H9 (cell line): ENCODE data around the gene DUSP18. TPM values are rescaled to one million over a fixed set of nuclear protein-coding genes. Genes with fewer than 3 reads are reported as not detected.

Experiments used
- DNase-seq: peaks from one replicate; pipeline ENCODE4 v3.0.0-alpha.2; 2017
- H2AFZ ChIP-seq: one replicate; pipeline ENCODE4 v1.6.1; 2013; ENCODE audit warnings: mild to moderate bottlenecking, low read length, control low read depth, moderate library complexity
- H2AK5ac ChIP-seq: 2 replicates; pipeline ENCODE4 v1.6.1; 2013; ENCODE audit warnings: low read length, control low read depth, mixed read lengths; ENCODE audit not compliant: insufficient read length
- H2BK120ac ChIP-seq: one replicate; pipeline ENCODE4 v1.6.1; 2013; ENCODE audit warnings: low read depth, mild to moderate bottlenecking, low read length, control low read depth, inconsistent platforms; ENCODE audit not compliant: poor library complexity, severe bottlenecking
- H2BK12ac ChIP-seq: 2 replicates; pipeline ENCODE4 v1.6.1; 2013; ENCODE audit warnings: low read length, control low read depth, mixed read lengths, low read depth; ENCODE audit not compliant: insufficient read length
- H2BK15ac ChIP-seq: 2 replicates; pipeline ENCODE4 v1.6.1; 2013; ENCODE audit warnings: low read depth, low read length, control low read depth
- H2BK20ac ChIP-seq: one replicate; pipeline ENCODE4 v1.6.1; 2013; ENCODE audit warnings: low read depth, mild to moderate bottlenecking, low read length, control low read depth, inconsistent platforms; ENCODE audit not compliant: poor library complexity, severe bottlenecking
- H2BK5ac ChIP-seq: 2 replicates; pipeline ENCODE4 v1.6.1; 2013; ENCODE audit warnings: low read length, control low read depth, mixed read lengths; ENCODE audit not compliant: insufficient read length
- H3K14ac ChIP-seq: 2 replicates; pipeline ENCODE4 v1.6.1; 2013; ENCODE audit warnings: low read length, control low read depth; ENCODE audit not compliant: insufficient read depth
- H3K18ac ChIP-seq: 2 replicates; pipeline ENCODE4 v1.6.1; 2013; ENCODE audit warnings: low read depth, mild to moderate bottlenecking, mixed read lengths, low read length, control low read depth; ENCODE audit not compliant: insufficient read length
- H3K23ac ChIP-seq: 2 replicates; pipeline ENCODE4 v1.6.1; 2013; ENCODE audit warnings: low read length, control low read depth, mixed read lengths, low read depth; ENCODE audit not compliant: insufficient read length
- H3K23me2 ChIP-seq: 2 replicates; pipeline ENCODE4 v1.6.1; 2013; ENCODE audit warnings: low read depth, mild to moderate bottlenecking, mixed read lengths, low read length, control low read depth; ENCODE audit not compliant: insufficient read length, poor library complexity, severe bottlenecking
- H3K27ac ChIP-seq: 2 replicates; pipeline ENCODE4 v1.5.1; 2013; ENCODE audit warnings: low read length, control low read depth, mixed read lengths, low read depth; ENCODE audit not compliant: insufficient read length
- H3K27me3 ChIP-seq: 2 replicates; pipeline ENCODE4 v1.6.1; 2013; ENCODE audit warnings: low read length, control low read depth, inconsistent platforms; ENCODE audit not compliant: insufficient read depth
- H3K4ac ChIP-seq: 2 replicates; pipeline ENCODE4 v1.6.1; 2013; ENCODE audit warnings: low read depth, mild to moderate bottlenecking, control low read depth, inconsistent platforms, low read length, moderate library complexity
- H3K4me1 ChIP-seq: 2 replicates; pipeline ENCODE4 v1.6.1; 2013; ENCODE audit warnings: low read length, control low read depth, inconsistent platforms; ENCODE audit not compliant: insufficient read depth
- H3K4me2 ChIP-seq: 2 replicates; pipeline ENCODE4 v1.6.1; 2013; ENCODE audit warnings: low read length, control low read depth, mixed read lengths; ENCODE audit not compliant: insufficient read length, insufficient read depth
- H3K56ac ChIP-seq: 2 replicates; pipeline ENCODE4 v1.6.1; 2013; ENCODE audit warnings: low read depth, mild to moderate bottlenecking, mixed read lengths, low read length, control low read depth; ENCODE audit not compliant: insufficient read length
- H3K79me1 ChIP-seq: 2 replicates; pipeline ENCODE4 v1.6.1; 2013; ENCODE audit warnings: low read depth, mild to moderate bottlenecking, moderate library complexity, low read length, control low read depth, inconsistent platforms; ENCODE audit not compliant: insufficient read depth, poor library complexity, severe bottlenecking
- H3K79me2 ChIP-seq: 2 replicates; pipeline ENCODE4 v1.6.1; 2013; ENCODE audit warnings: low read length, control low read depth, inconsistent platforms; ENCODE audit not compliant: insufficient read depth
- H3K9ac ChIP-seq: 2 replicates; pipeline ENCODE4 v1.6.1; 2013; ENCODE audit warnings: low read length, control low read depth, mixed read lengths; ENCODE audit not compliant: insufficient read length; ENCODE audit errors: extremely low read depth
- H3K9me3 ChIP-seq: one replicate; pipeline ENCODE4 v1.6.1; 2013; ENCODE audit warnings: low read depth, low read length, inconsistent platforms; ENCODE audit not compliant: control insufficient read depth
- H3T11ph ChIP-seq: one replicate; pipeline ENCODE4 v1.6.1; 2013; ENCODE audit warnings: mild to moderate bottlenecking, low read length, control low read depth, inconsistent platforms
- H4K20me1 ChIP-seq: one replicate; pipeline ENCODE4 v1.6.1; 2013; ENCODE audit not compliant: control insufficient read depth, insufficient read length, insufficient read depth
- H4K5ac ChIP-seq: 2 replicates; pipeline ENCODE4 v1.6.1; 2013; ENCODE audit warnings: low read depth, mild to moderate bottlenecking, mixed read lengths, low read length, control low read depth; ENCODE audit not compliant: insufficient read length
- H4K8ac ChIP-seq: replicated peaks from 2 replicates; pipeline ENCODE4 v1.6.1; 2013; ENCODE audit warnings: low read length, control low read depth, mixed read lengths, low read depth; ENCODE audit not compliant: insufficient read length
- H4K91ac ChIP-seq: 2 replicates; pipeline ENCODE4 v1.6.1; 2013; ENCODE audit warnings: low read depth, mild to moderate bottlenecking, moderate library complexity, mixed read lengths, low read length, control low read depth; ENCODE audit not compliant: insufficient read length
- H3K27ac Mint-ChIP-seq, 3 experiments: 2 replicates in 2 of 3; 3 replicates in 1 of 3; pipeline ENCODE4 v1.8.0; 2020 to 2021; ENCODE audit warnings: mixed read lengths in 3 of 3, mild to moderate bottlenecking in 1 of 3, moderate library complexity in 1 of 3
- H3K27me3 Mint-ChIP-seq: 2 replicates; pipeline ENCODE4 v1.8.0; 2021; ENCODE audit warnings: low read depth, mild to moderate bottlenecking, moderate library complexity, mixed read lengths
- H3K36me3 Mint-ChIP-seq, 3 experiments: 2 replicates in 2 of 3; 3 replicates in 1 of 3; pipeline ENCODE4 v1.8.0; 2020 to 2021; ENCODE audit warnings: low read depth in 3 of 3, mixed read lengths in 3 of 3; ENCODE audit not compliant: insufficient read depth in 1 of 3
- H3K4me1 Mint-ChIP-seq, 2 experiments: 2 replicates each; pipeline ENCODE4 v1.8.0; 2020; ENCODE audit warnings: mixed read lengths in 2 of 2
- H3K4me3 Mint-ChIP-seq, 2 experiments: 2 replicates in 1 of 2; 3 replicates in 1 of 2; pipeline ENCODE4 v1.8.0; 2020 to 2021; ENCODE audit warnings: mild to moderate bottlenecking in 2 of 2, mixed read lengths in 2 of 2, moderate library complexity in 1 of 2
- H3K9me3 Mint-ChIP-seq, 2 experiments: 2 replicates in 1 of 2; 3 replicates in 1 of 2; pipeline ENCODE4 v1.8.0; 2020; ENCODE audit warnings: mild to moderate bottlenecking in 2 of 2, mixed read lengths in 2 of 2, moderate library complexity in 1 of 2
- CTCF ChIP-seq: fragments of 200-600 bp; sonication (generic); conservative IDR thresholded peaks from 3 replicates; pipeline ENCODE4 v1.8.0; 2021; ENCODE audit warnings: antibody characterized with exemption, mild to moderate bottlenecking
- WGBS: extraction: QIAGEN DNeasy Blood & Tissue Kit; methylation state at CpG from one replicate; pipeline ENCODE4 v1.1.7; 2013; ENCODE audit warnings: missing lambda C conversion rate, low lambda C conversion rate, mixed read lengths; ENCODE audit not compliant: insufficient read length; ENCODE audit errors: extremely low coverage; 5-methylcytosine and 5-hydroxymethylcytosine counted together
- total RNA-seq: library from RNA; stranded (reverse); gene quantifications from 2 replicates; pipeline ENCODE4 v1.2.1, GENCODE V29; 2021

The DUSP18 gene
- total RNA-seq, 1 experiment from 2014 or later: 2.6 TPM

DNA sequence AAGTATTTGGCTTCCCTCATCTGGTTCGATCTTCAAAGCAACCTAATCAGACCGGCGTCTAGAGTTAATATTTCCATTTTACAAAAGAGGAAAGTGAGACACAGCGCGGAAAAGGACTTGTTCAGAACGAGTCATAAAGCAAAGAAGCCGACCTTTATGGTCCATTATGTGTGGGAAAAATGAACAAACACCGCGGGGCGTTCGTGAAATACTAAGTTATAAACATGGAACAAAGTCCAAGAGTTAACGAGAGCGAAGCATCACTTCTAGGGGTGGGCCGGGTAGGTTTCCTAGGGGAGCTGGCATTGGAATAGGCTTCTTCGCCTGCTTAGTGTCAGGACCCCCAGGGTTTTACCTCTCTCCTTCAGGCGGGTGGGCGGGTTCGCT lies 575 bp downstream of the DUSP18 start:
- peaks cover 16% of the 10 kb centered on the region for H3K23me2 ChIP-seq
- no peak overlapping the region for H2AFZ ChIP-seq
- H4K8ac ChIP-seq: no peak overlapping the region
- no peak overlapping the region for H3K27ac ChIP-seq
- H2BK5ac ChIP-seq: no peak overlapping the region
- H2BK15ac ChIP-seq: no peak overlapping the region
- H3K23ac ChIP-seq: no peak overlapping the region
- no peaks in the 10 kb centered on the region for H3K79me1 ChIP-seq
- Mint-ChIP-seq H3K36me3 (peaks cover 0 to 10% (median 10%) of the 10 kb centered on the region in 3 experiments; a peak in 4 of 7 replicates), H3K4me3 (peak overlapping the region; percentile 78 to 89), H3K4me1 (peaks cover 13 to 14% of the 10 kb centered on the region in 2 experiments), H3K27ac (peak overlapping the region in 2 of 3 experiments; percentile 84 to 95; a peak in 1 of 7 replicates), H3K9me3 (no peaks in the 10 kb centered on the region), H3K27me3 (peaks cover 57% of the 10 kb centered on the region)
- no peak overlapping the region for H3K9ac ChIP-seq
- no peak overlapping the region for H3T11ph ChIP-seq
- no peak overlapping the region for H2BK20ac ChIP-seq
- no peak overlapping the region for H2AK5ac ChIP-seq
- no peak for TF ChIP-seq CTCF
- H4K5ac ChIP-seq: no peak overlapping the region
- no peak overlapping the region for H3K56ac ChIP-seq
- H3K4me1 ChIP-seq: no peaks in the 10 kb centered on the region
- peak overlapping the region; percentile 90 for H3K4me2 ChIP-seq
- no peak for DNase-seq
- no peaks in the 10 kb centered on the region for H4K20me1 ChIP-seq
- H3K9me3 ChIP-seq: no peaks in the 10 kb centered on the region
- H4K91ac ChIP-seq: no peak overlapping the region
- no peaks in the 10 kb centered on the region for H3K79me2 ChIP-seq
- no peak overlapping the region for H3K4ac ChIP-seq
- no peak overlapping the region for H3K14ac ChIP-seq
- H2BK12ac ChIP-seq: no peak overlapping the region
- no peak overlapping the region for H2BK120ac ChIP-seq
- H3K27me3 ChIP-seq: peaks cover 6% of the 10 kb centered on the region; the same call in 1 of the 2 replicates
- H3K18ac ChIP-seq: no peak overlapping the region
- WGBS: no CpG with 5 or more reads among the region's 18 CpGs
